Measurements from ENCODE around the gene STAT5B. TPM values are rescaled to one million over a fixed set of nuclear protein-coding genes. Genes with fewer than 3 reads are reported as not detected.

Gene STAT5B
- total and polyA plus RNA-seq, 2 donors (not counting 1 experiment from before 2014, with no cell fraction given), result 24.4 to 29.6 TPM

GRCh38 chr17:42281571-42282096, 5.4 kb upstream of the STAT5B start:
- Histone ChIP-seq H3K79me2 (ENCODE audit: control insufficient read depth, insufficient read depth, low read length) (no peaks in the 10 kb centered on the region), H3K4me1 (ENCODE audit: control insufficient read depth, extremely low read depth, insufficient read depth, low read length) (no peaks in the 10 kb centered on the region), H3K36me3 (ENCODE audit: control insufficient read depth, insufficient read depth, low read length) (no peaks in the 10 kb centered on the region), H3K4me3 (replicated peaks in 1 of 4; ENCODE audit: control extremely low read depth in 1 of 4, insufficient read depth in 1 of 4, low read depth in 3 of 4, low read length in 4 of 4) (no peak overlapping the region), H3K27me3 (ENCODE audit: control insufficient read depth, insufficient read depth, low read length) (no peaks in the 10 kb centered on the region), H4K20me1 (ENCODE audit: control insufficient read depth, extremely low read depth, insufficient read depth, low read length) (no peaks in the 10 kb centered on the region), H3K27ac (ENCODE audit: insufficient read depth, low read length) (no peak overlapping the region), H3K4me2 (ENCODE audit: extremely low read depth, insufficient read depth, low read length) (no peak overlapping the region), H3K9ac (ENCODE audit: insufficient read depth, low read length) (no peak overlapping the region), H2AFZ (ENCODE audit: low read length) (no peak overlapping the region), H3K9me3 (ENCODE audit: control insufficient read depth, insufficient read depth, low read depth, low read length) (no peaks in the 10 kb centered on the region)
- no peak for DNase-seq (ENCODE audit: low read depth in 2 of 2)
- no peak for TF ChIP-seq EZH2 (IDR thresholded peaks at IDR 0.05; ENCODE audit: low read length, missing control alignments)
- TF ChIP-seq, protein P1, sequence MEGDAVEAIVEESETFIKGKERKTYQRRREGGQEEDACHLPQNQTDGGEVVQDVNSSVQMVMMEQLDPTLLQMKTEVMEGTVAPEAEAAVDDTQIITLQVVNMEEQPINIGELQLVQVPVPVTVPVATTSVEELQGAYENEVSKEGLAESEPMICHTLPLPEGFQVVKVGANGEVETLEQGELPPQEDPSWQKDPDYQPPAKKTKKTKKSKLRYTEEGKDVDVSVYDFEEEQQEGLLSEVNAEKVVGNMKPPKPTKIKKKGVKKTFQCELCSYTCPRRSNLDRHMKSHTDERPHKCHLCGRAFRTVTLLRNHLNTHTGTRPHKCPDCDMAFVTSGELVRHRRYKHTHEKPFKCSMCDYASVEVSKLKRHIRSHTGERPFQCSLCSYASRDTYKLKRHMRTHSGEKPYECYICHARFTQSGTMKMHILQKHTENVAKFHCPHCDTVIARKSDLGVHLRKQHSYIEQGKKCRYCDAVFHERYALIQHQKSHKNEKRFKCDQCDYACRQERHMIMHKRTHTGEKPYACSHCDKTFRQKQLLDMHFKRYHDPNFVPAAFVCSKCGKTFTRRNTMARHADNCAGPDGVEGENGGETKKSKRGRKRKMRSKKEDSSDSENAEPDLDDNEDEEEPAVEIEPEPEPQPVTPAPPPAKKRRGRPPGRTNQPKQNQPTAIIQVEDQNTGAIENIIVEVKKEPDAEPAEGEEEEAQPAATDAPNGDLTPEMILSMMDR (conservative IDR thresholded peaks at IDR 0.05 in 1 of 2, IDR thresholded peaks at IDR 0.05 in 1 of 2; ENCODE audit: low read depth in 1 of 2, low read length in 2 of 2), result no peak

DNA sequence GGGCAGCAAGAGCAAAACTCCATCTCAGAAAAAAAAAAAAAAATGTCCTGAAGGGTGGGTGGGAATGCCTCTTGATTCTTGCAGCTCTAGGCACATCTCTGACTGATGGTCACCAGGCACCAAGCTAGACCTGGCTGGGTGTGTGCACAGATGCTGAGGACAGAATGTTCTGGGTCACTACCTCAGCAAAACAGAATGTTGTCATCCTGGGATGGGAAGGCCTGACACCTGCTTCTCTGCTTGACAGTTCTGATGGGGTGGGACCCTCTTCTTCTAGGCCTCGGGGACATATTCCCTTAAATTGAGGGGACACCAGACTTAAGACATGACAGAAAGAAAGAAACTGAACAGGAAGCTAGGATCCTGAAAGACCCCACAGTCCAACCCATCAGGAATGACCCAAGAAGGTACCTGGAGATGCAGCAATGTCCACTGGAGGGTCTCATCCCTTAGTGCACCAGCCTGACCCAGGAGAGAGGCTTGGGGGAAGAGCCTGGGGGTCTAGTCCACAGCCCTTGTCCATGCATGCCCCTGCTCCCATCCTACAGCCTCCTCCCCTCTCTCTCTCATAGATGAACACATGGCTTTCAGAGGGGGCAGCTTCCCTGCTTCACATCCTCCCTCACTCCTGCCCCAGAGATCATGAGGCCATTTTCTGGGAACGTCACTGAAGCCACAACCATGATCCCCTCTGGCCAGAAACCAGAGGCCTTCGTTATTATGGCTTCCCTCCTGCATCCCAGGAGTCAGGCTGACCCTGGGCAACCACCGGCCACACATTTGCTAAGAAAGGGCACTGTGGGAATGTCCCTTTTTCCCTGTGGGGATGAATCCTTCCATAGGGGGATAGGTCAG, 3.8 kb upstream of the STAT5B start:
- Histone ChIP-seq H3K79me2 (ENCODE audit: control insufficient read depth, insufficient read depth, low read length) (peaks cover 3% of the 10 kb centered on the region), H3K36me3 (ENCODE audit: control insufficient read depth, insufficient read depth, low read length) (no peaks in the 10 kb centered on the region), H3K4me3 (replicated peaks in 1 of 4; ENCODE audit: control extremely low read depth in 1 of 4, insufficient read depth in 1 of 4, low read depth in 3 of 4, low read length in 4 of 4) (no peak overlapping the region), H3K9me3 (ENCODE audit: control insufficient read depth, insufficient read depth, low read depth, low read length) (no peaks in the 10 kb centered on the region), H3K4me2 (ENCODE audit: extremely low read depth, insufficient read depth, low read length) (no peak overlapping the region), H4K20me1 (ENCODE audit: control insufficient read depth, extremely low read depth, insufficient read depth, low read length) (no peaks in the 10 kb centered on the region), H3K9ac (ENCODE audit: insufficient read depth, low read length) (no peak overlapping the region), H3K4me1 (ENCODE audit: control insufficient read depth, extremely low read depth, insufficient read depth, low read length) (peaks cover under 1% of the 10 kb centered on the region), H3K27ac (ENCODE audit: insufficient read depth, low read length) (no peak overlapping the region), H2AFZ (ENCODE audit: low read length) (no peak overlapping the region), H3K27me3 (ENCODE audit: control insufficient read depth, insufficient read depth, low read length) (no peaks in the 10 kb centered on the region)
- no peak for DNase-seq (ENCODE audit: low read depth in 2 of 2)
- TF ChIP-seq EZH2 (IDR thresholded peaks at IDR 0.05; ENCODE audit: low read length, missing control alignments), result no peak
- TF ChIP-seq, protein P1 (conservative IDR thresholded peaks at IDR 0.05 in 1 of 2, IDR thresholded peaks at IDR 0.05 in 1 of 2; ENCODE audit: low read depth in 1 of 2, low read length in 2 of 2), result no peak

DNA sequence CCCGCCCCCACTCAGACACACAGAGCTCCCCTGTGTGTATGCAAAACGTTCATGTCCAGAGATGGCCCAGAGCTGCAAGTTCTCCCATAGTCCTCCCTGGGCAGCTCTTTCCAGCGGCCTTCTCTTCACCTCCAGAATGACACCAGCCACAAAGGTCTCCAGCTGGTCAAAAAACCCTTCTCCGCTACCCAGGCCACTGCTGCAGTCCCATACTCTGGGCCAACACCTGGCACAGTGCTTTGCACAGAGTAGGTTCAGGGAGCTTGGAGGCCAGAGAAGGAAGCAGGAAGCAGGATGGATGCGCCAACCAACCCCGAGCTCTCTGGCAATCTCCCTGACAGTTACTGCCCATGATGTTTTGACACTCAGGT, 1.1 kb upstream of the STAT5B start:
- Histone ChIP-seq H4K20me1 (ENCODE audit: control insufficient read depth, extremely low read depth, insufficient read depth, low read length) (no peaks in the 10 kb centered on the region), H3K27me3 (ENCODE audit: control insufficient read depth, insufficient read depth, low read length) (no peaks in the 10 kb centered on the region), H3K4me2 (ENCODE audit: extremely low read depth, insufficient read depth, low read length) (no peak overlapping the region), H3K9ac (ENCODE audit: insufficient read depth, low read length) (no peak overlapping the region), H2AFZ (ENCODE audit: low read length) (no peak overlapping the region), H3K9me3 (ENCODE audit: control insufficient read depth, insufficient read depth, low read depth, low read length) (no peaks in the 10 kb centered on the region), H3K36me3 (ENCODE audit: control insufficient read depth, insufficient read depth, low read length) (no peaks in the 10 kb centered on the region), H3K4me1 (ENCODE audit: control insufficient read depth, extremely low read depth, insufficient read depth, low read length) (peaks cover 3% of the 10 kb centered on the region), H3K27ac (ENCODE audit: insufficient read depth, low read length) (no peak overlapping the region), H3K4me3 (replicated peaks in 1 of 4; ENCODE audit: control extremely low read depth in 1 of 4, insufficient read depth in 1 of 4, low read depth in 3 of 4, low read length in 4 of 4) (no peak overlapping the region), H3K79me2 (ENCODE audit: control insufficient read depth, insufficient read depth, low read length) (peaks cover 8% of the 10 kb centered on the region)
- TF ChIP-seq, protein P1 (conservative IDR thresholded peaks at IDR 0.05 in 1 of 2, IDR thresholded peaks at IDR 0.05 in 1 of 2; ENCODE audit: low read depth in 1 of 2, low read length in 2 of 2), result no peak
- no peak for TF ChIP-seq EZH2 (IDR thresholded peaks at IDR 0.05; ENCODE audit: low read length, missing control alignments)
- no peak for DNase-seq (ENCODE audit: low read depth in 2 of 2)

All from fibroblast of lung (primary cell).